ENCODE measurements around the gene ATMIN. TPM values are rescaled to one million over a fixed set of nuclear protein-coding genes. Genes with fewer than 3 reads are reported as not detected.

Gene ATMIN
- 22.3 and 34.7 TPM in 2 replicates for polyA plus RNA-seq (2011; rRNA removed)
- 19.1 and 22.1 TPM in 2 replicates for polyA minus RNA-seq (2011; rRNA and poly(A)+ RNA removed)

- DNase-seq (ENCODE audit: low read depth) = peak; percentile 9
- Histone ChIP-seq H3K27me3 (ENCODE audit: control insufficient read depth, insufficient read depth, low read length) (no peaks in the 10 kb centered on the region), H3K36me3 (ENCODE audit: control insufficient read depth, insufficient read depth, low read length) (no peaks in the 10 kb centered on the region), H3K4me3 (ENCODE audit: low read depth, low read length) (peak within 1 kb of the TSS; percentile 71)
- ChIA-PET POLR2A (no interaction called here), CTCF (interaction anchor here (0.6 to 3.1 kb wide), 56 partner anchors 10 to 709 kb away, joined by 3 to 27 read pairs (median 4); partner anchors contain the start of genes CENPN and CMC2)
- peak; percentile 80 for TF ChIP-seq CTCF (IDR thresholded peaks at IDR 0.05; ENCODE audit: insufficient read depth, low read depth, low read length)
Measured at GRCh38 chr16:81035398-81035974, at the start of gene ATMIN. Gene ATMIN (plus strand): TSS chr16:81035842. CDS start chr16:81035871, 29 bp downstream.

GRCh38 chr16:80986557-80986956 is 49.1 kb upstream of the ATMIN start:
- H3K36me3 ChIP-seq (ENCODE audit: control insufficient read depth, insufficient read depth, low read length) = no peaks in the 10 kb centered on the region; the same call in 1 of the 2 replicates
- no peaks in the 10 kb centered on the region for H3K27me3 ChIP-seq (ENCODE audit: control insufficient read depth, insufficient read depth, low read length)
- TF ChIP-seq CTCF (IDR thresholded peaks at IDR 0.05; ENCODE audit: insufficient read depth, low read depth, low read length) = no peak
- no peak for DNase-seq (ENCODE audit: low read depth)
- H3K4me3 ChIP-seq (ENCODE audit: low read depth, low read length) = no peak overlapping the region
- ChIA-PET CTCF (interaction anchor here (1.0 to 1.2 kb wide), 3 partner anchors 12 to 62 kb away, joined by 3 to 4 read pairs (median 4); no protein-coding TSS in a partner anchor), POLR2A (interaction anchor here (0.7 kb wide), 1 partner anchor 12 kb away, joined by 14 read pairs; no protein-coding TSS in a partner anchor)

- ChIA-PET POLR2A (no interaction called here), CTCF (interaction anchor here (0.7 to 1.3 kb wide), 3 partner anchors 16 to 43 kb away, joined by 3 to 4 read pairs (median 3); no protein-coding TSS in a partner anchor)
Measured at GRCh38 chr16:80988756-80989155, 46.9 kb upstream of the ATMIN start.

GRCh38 chr16:80989801-80990200 is 45.8 kb upstream of the ATMIN start:
- no peak for DNase-seq (ENCODE audit: low read depth)
- no peak for TF ChIP-seq CTCF (IDR thresholded peaks at IDR 0.05; ENCODE audit: insufficient read depth, low read depth, low read length)
- CTCF ChIA-PET = interaction anchor here (1.1 to 1.9 kb wide), 3 partner anchors 13 to 15 kb away, joined by 3 to 8 read pairs (median 4); no protein-coding TSS in a partner anchor
- Histone ChIP-seq H3K27me3 (ENCODE audit: control insufficient read depth, insufficient read depth, low read length) (no peaks in the 10 kb centered on the region), H3K36me3 (ENCODE audit: control insufficient read depth, insufficient read depth, low read length) (no peaks in the 10 kb centered on the region; the same call in 1 of the 2 replicates), H3K4me3 (ENCODE audit: low read depth, low read length) (no peak overlapping the region)
- POLR2A ChIA-PET = no interaction called here

More at GRCh38 chr16:80988756-80989155, 46.9 kb upstream of the ATMIN start:
- Histone ChIP-seq H3K4me3 (ENCODE audit: low read depth, low read length) (no peak overlapping the region), H3K27me3 (ENCODE audit: control insufficient read depth, insufficient read depth, low read length) (no peaks in the 10 kb centered on the region), H3K36me3 (ENCODE audit: control insufficient read depth, insufficient read depth, low read length) (no peaks in the 10 kb centered on the region; the same call in 1 of the 2 replicates)
- TF ChIP-seq CTCF (IDR thresholded peaks at IDR 0.05; ENCODE audit: insufficient read depth, low read depth, low read length) = no peak
- DNase-seq (ENCODE audit: low read depth) = no peak

GRCh38 chr16:80990577-80990976 is 45.1 kb upstream of the ATMIN start:
- Histone ChIP-seq H3K4me3 (ENCODE audit: low read depth, low read length) (no peak overlapping the region), H3K36me3 (ENCODE audit: control insufficient read depth, insufficient read depth, low read length) (no peaks in the 10 kb centered on the region; the same call in 1 of the 2 replicates), H3K27me3 (ENCODE audit: control insufficient read depth, insufficient read depth, low read length) (no peaks in the 10 kb centered on the region)
- DNase-seq (ENCODE audit: low read depth) = no peak
- ChIA-PET POLR2A (no interaction called here), CTCF (interaction anchor here (1.3 to 1.9 kb wide), 3 partner anchors 12 to 16 kb away, joined by 4 to 8 read pairs (median 6); no protein-coding TSS in a partner anchor)
- no peak for TF ChIP-seq CTCF (IDR thresholded peaks at IDR 0.05; ENCODE audit: insufficient read depth, low read depth, low read length)
